Fibroblast of lung (primary cell): ENCODE results near the gene KDM6B. TPM values are rescaled to one million over a fixed set of nuclear protein-coding genes. Genes with fewer than 3 reads are reported as not detected.

Experiments
- DNase-seq, 2 donors: peaks; one replicate each; pipeline versions ENCODE4 v3.0.0 to v3.0.0-alpha.2; 2010; ENCODE audit warnings: low read depth in 2 of 2
- H2AFZ ChIP-seq: 2 replicates; pipeline ENCODE4 v1.5.1; 2012; ENCODE audit warnings: low read length, control low read depth, inconsistent platforms
- H3K27ac ChIP-seq: 2 replicates; pipeline ENCODE4 v1.5.1; 2011; ENCODE audit warnings: low read length, control low read depth; ENCODE audit not compliant: insufficient read depth
- H3K27me3 ChIP-seq: 2 replicates; pipeline ENCODE4 v1.5.1; 2011; ENCODE audit warnings: mild to moderate bottlenecking, low read length; ENCODE audit not compliant: control insufficient read depth, insufficient read depth
- H3K36me3 ChIP-seq: 2 replicates; pipeline ENCODE4 v1.5.1; 2011; ENCODE audit warnings: low read length; ENCODE audit not compliant: control insufficient read depth, insufficient read depth
- H3K4me1 ChIP-seq: 2 replicates; pipeline ENCODE4 v1.5.1; 2011; ENCODE audit warnings: low read length; ENCODE audit not compliant: control insufficient read depth, insufficient read depth; ENCODE audit errors: extremely low read depth
- H3K4me2 ChIP-seq: 2 replicates; pipeline ENCODE4 v1.5.1; 2011; ENCODE audit warnings: low read length, control low read depth; ENCODE audit not compliant: insufficient read depth; ENCODE audit errors: extremely low read depth
- H3K4me3 ChIP-seq, 4 experiments: fragments of 200-600 bp in 1 of 4; sonication (generic) in 1 of 4; replicated peaks in 1 of 4; 2 replicates each; pipeline ENCODE4 v1.5.1; 2011 to 2016; ENCODE audit warnings: low read length in 4 of 4, low read depth in 3 of 4, mild to moderate bottlenecking in 3 of 4, control low read depth in 2 of 4, inconsistent platforms in 1 of 4, mixed read lengths in 1 of 4; ENCODE audit not compliant: insufficient read depth in 1 of 4; ENCODE audit errors: control extremely low read depth in 1 of 4
- H3K79me2 ChIP-seq: 2 replicates; pipeline ENCODE4 v1.5.1; 2012; ENCODE audit warnings: mild to moderate bottlenecking, low read length, inconsistent platforms; ENCODE audit not compliant: control insufficient read depth, insufficient read depth
- H3K9ac ChIP-seq: 2 replicates; pipeline ENCODE4 v1.5.1; 2011; ENCODE audit warnings: mild to moderate bottlenecking, low read length, control low read depth; ENCODE audit not compliant: insufficient read depth
- H3K9me3 ChIP-seq: 2 replicates; pipeline ENCODE4 v1.5.1; 2012; ENCODE audit warnings: low read depth, low read length; ENCODE audit not compliant: control insufficient read depth, insufficient read depth
- H4K20me1 ChIP-seq: 2 replicates; pipeline ENCODE4 v1.5.1; 2011; ENCODE audit warnings: low read length; ENCODE audit not compliant: control insufficient read depth, insufficient read depth; ENCODE audit errors: extremely low read depth
- CTCF ChIP-seq, 2 donors: IDR thresholded peaks in 1 of 2; conservative IDR thresholded peaks in 1 of 2; 1 replicate in 1 of 2; 2 replicates in 1 of 2; pipeline ENCODE4 v1.5.1; 2011 to 2012; ENCODE audit warnings: low read length in 2 of 2, control low read depth in 1 of 2, inconsistent platforms in 1 of 2, low read depth in 1 of 2, mild to moderate bottlenecking in 1 of 2
- EZH2 ChIP-seq: IDR thresholded peaks from 2 replicates; pipeline ENCODE4 v1.5.1; 2012; ENCODE audit warnings: low read length, control low read depth, mild to moderate bottlenecking; ENCODE audit errors: missing control alignments
- polyA plus RNA-seq, 2 donors: library from polyadenylated mRNA; depleted of rRNA in 1 of 2; stranded (reverse) in 1 of 2; unstranded in 1 of 2; fragments of >200 nt; gene quantifications; 2 replicates each; pipeline ENCODE4 v1.2.1, GENCODE V29; 2011 to 2012; ENCODE audit warnings: missing spikeins in 1 of 2
- total RNA-seq: library from RNA; depleted of rRNA; stranded (reverse); fragments of >200 nt; gene quantifications from 2 replicates; pipeline ENCODE4 v1.2.1, GENCODE V29; 2014

Gene KDM6B
- total and polyA plus RNA-seq, 2 donors (not counting 1 experiment from before 2014, with no cell fraction given): 1.1 to 9.4 TPM

GRCh38 chr17:7822126-7822525, 11.9 kb upstream of the KDM6B start:
- peaks cover 6% of the 10 kb centered on the region for H3K27me3 ChIP-seq

GRCh38 chr17:7823581-7824001, 10.4 kb upstream of the KDM6B start:
- Histone ChIP-seq H3K4me1 (no peaks in the 10 kb centered on the region), H3K27me3 (peaks cover 6% of the 10 kb centered on the region), H3K27ac (no peak overlapping the region), H3K9ac (no peak overlapping the region), H3K79me2 (no peaks in the 10 kb centered on the region), H3K4me2 (no peak overlapping the region), H3K36me3 (no peaks in the 10 kb centered on the region), H3K9me3 (no peaks in the 10 kb centered on the region), H3K4me3 (no peak overlapping the region), H2AFZ (no peak overlapping the region), H4K20me1 (no peaks in the 10 kb centered on the region)
- no peak for DNase-seq
- no peak for TF ChIP-seq CTCF (conservative IDR thresholded peaks at IDR 0.05 in 1 of 2, IDR thresholded peaks at IDR 0.05 in 1 of 2; ENCODE audit: low read depth in 1 of 2, low read length in 2 of 2)
- no peak for TF ChIP-seq EZH2

More at GRCh38 chr17:7822126-7822525, 11.9 kb upstream of the KDM6B start:
- Histone ChIP-seq H3K27ac (no peak overlapping the region), H3K9ac (no peak overlapping the region), H3K4me2 (no peak overlapping the region), H3K36me3 (no peaks in the 10 kb centered on the region), H2AFZ (no peak overlapping the region), H4K20me1 (no peaks in the 10 kb centered on the region), H3K4me3 (no peak overlapping the region), H3K9me3 (no peaks in the 10 kb centered on the region), H3K79me2 (no peaks in the 10 kb centered on the region), H3K4me1 (no peaks in the 10 kb centered on the region)
- no peak for TF ChIP-seq CTCF (conservative IDR thresholded peaks at IDR 0.05 in 1 of 2, IDR thresholded peaks at IDR 0.05 in 1 of 2; ENCODE audit: low read depth in 1 of 2, low read length in 2 of 2)
- no peak for TF ChIP-seq EZH2
- DNase-seq: no peak

DNA sequence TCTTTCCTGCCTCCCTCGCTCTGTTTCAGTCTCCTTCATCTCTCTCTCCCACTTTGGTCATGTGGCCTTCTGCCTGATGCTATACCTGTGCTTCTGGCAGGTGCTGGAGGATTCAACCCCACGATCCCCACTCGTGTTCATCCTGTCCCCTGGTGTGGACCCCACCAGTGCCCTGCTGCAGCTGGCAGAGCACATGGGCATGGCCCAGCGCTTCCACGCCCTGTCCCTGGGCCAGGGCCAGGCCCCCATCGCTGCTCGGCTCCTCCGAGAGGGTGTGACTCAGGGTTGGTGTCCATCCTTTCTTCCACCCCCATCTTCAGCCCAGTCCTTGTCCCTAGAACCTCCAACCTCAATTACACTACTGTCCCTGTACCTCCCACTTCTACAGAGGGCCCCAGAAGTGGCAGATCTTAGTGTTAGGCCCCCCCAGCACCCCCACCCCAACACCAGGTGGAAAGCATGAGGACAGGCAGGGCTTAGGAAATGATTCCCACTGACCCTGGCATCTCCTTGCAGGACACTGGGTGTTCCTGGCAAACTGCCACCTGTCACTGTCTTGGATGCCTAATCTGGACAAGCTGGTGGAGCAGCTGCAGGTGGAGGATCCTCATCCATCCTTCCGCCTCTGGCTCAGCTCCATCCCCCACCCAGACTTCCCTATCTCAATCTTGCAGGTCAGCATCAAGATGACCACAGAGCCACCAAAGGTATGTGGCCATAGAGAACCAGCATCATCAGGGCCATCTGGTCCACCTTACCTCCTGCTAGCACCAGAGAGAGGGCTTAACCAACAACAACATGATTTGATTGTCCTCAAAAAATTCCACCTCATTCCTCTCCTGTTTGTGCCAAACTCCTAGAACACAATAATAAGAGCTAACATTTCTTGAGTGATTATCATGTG, 9.7 kb upstream of the KDM6B start:
- Histone ChIP-seq H3K27ac (no peak overlapping the region), H4K20me1 (no peaks in the 10 kb centered on the region), H3K4me1 (no peaks in the 10 kb centered on the region), H3K9me3 (no peaks in the 10 kb centered on the region), H2AFZ (no peak overlapping the region), H3K79me2 (no peaks in the 10 kb centered on the region), H3K9ac (no peak overlapping the region), H3K4me3 (no peak overlapping the region), H3K27me3 (peaks cover 1% of the 10 kb centered on the region), H3K36me3 (no peaks in the 10 kb centered on the region), H3K4me2 (no peak overlapping the region)
- TF ChIP-seq CTCF (conservative IDR thresholded peaks at IDR 0.05 in 1 of 2, IDR thresholded peaks at IDR 0.05 in 1 of 2; ENCODE audit: low read depth in 1 of 2, low read length in 2 of 2) (no peak), EZH2 (no peak)
- no peak for DNase-seq
